HFF-Myc (cell line): ENCODE results near the gene CSF3R.
A peak's percentile ranks its signal among the peaks of the same experiment; 100 is the strongest.

Experiments
- DNase-seq: peaks from one replicate; pipeline ENCODE4 v3.0.0-alpha.2; 2011; ENCODE audit warnings: low read depth; ENCODE audit errors: extremely low read depth
- H3K4me3 ChIP-seq: replicated peaks from 2 replicates; pipeline ENCODE4 v1.5.1; 2011; ENCODE audit warnings: low read depth, mild to moderate bottlenecking, control low read depth, low read length
- TF ChIP-seq, protein P1 (sequence below): IDR thresholded peaks from 2 replicates; pipeline ENCODE4 v1.5.1; 2012; ENCODE audit warnings: mild to moderate bottlenecking, low read depth, low read length, control low read depth; ENCODE audit errors: missing control alignments

CSF3R gene

DNA sequence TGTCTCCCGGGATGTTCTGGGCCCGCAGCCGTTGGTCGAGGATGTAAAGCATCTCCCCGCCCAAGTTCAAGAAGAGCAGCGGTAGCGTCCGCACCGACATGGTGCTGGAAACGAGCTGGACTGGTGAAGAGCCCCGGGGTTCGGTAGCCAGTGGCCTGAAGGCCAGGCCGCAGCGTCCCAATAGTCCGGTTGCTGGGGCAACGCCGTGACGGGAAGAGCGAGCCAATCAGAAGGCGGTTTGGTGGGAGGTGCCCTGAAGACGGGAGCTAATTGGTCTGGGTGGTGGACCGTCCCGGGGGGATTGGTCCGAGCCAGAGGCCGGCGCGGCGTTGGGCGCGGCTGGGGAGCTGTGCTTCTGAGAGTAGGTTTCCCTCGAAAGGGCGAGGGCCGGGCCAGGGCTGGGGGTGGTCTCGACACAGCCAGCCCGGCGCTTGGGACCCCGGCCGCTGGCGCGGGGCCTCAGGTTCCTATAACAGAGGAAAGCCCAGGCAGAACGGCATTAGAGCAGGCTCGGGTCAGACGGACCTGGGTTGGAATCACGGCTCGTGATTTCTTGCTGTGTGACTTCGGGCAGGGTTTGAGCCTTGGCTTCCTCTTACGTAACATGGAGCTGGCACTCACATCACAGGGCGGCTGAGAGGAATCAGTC, 32.3 kb downstream of the CSF3R start, which contains the start of gene OSCP1:
TSS of gene OSCP1 (minus strand) at position 182 of the 649 bp plus-strand sequence. CDS start at position 100, 82 bp downstream.
- DNase-seq: peak; percentile 89

DNA sequence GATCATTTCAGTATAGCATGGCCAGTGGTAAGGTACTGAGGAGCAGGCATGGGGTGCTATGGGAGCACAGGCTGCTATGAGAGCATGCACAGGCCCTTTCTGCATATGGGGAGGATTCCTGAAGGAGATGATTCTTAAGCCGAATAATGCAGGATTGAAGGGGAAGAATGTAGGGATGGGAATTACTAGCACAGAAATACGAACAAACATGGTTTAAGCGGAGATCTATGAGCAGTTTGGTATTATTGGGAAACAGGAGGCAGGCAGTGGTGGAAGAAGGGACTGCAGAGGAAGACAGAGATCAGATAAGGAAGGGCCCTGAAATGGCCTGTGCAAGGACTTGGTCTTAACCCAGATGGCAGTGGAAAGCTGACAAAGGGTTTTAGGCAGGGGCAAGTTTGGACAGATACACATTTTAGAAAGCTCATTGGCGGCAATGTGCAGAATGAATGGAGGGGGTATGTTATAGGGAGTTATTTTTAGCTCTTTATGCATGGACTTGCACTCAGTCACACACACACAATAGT, 34.1 kb downstream of the CSF3R start:
- DNase-seq: no peak
- TF ChIP-seq, protein P1, sequence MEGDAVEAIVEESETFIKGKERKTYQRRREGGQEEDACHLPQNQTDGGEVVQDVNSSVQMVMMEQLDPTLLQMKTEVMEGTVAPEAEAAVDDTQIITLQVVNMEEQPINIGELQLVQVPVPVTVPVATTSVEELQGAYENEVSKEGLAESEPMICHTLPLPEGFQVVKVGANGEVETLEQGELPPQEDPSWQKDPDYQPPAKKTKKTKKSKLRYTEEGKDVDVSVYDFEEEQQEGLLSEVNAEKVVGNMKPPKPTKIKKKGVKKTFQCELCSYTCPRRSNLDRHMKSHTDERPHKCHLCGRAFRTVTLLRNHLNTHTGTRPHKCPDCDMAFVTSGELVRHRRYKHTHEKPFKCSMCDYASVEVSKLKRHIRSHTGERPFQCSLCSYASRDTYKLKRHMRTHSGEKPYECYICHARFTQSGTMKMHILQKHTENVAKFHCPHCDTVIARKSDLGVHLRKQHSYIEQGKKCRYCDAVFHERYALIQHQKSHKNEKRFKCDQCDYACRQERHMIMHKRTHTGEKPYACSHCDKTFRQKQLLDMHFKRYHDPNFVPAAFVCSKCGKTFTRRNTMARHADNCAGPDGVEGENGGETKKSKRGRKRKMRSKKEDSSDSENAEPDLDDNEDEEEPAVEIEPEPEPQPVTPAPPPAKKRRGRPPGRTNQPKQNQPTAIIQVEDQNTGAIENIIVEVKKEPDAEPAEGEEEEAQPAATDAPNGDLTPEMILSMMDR: no peak
- H3K4me3 ChIP-seq: no peak overlapping the region

More for the DNA sequence above, 32.3 kb downstream of the CSF3R start, which contains the start of gene OSCP1:
- H3K4me3 ChIP-seq: peak within 1 kb of the TSS; percentile 49
- TF ChIP-seq, protein P1: no peak

DNA sequence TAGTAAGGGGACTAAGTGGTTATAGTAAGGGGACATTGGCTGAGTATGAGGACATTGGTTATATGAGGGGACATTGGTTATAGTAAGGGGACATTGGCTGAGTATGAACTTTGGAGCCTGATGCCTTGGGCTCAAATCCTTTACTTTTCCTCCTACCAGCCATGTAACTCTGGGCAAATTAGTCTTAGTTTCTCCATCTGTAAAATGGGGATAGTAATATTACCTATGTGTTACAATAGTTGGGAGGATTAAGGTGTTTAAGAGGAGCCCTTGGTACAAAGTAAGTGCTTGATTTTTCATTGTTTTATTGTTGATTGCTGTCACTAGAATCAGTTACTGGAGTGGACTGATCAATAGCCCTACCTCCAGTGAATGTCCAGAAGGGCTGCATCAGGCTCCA, 35.3 kb downstream of the CSF3R start:
- H3K4me3 ChIP-seq: no peak overlapping the region
- DNase-seq: no peak
- TF ChIP-seq, protein P1: no peak

DNA sequence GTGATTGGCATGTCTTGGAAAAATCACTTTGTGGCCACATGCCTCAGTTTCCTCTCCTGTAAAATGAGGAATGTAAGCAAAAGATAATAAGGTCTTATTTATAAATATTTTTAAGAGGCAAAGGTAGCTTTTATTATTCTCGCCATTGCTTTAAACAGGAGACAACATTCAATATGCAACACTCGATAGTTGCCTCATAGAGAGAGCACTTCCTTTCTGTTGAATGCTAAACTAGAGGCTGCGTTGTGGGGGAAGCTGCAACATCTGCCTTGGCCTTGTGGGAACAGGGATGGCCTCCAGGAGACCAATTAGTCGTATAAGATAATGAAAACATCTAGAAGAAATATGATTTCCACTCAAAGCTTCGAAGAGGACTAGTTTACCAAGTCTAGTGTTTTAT, 36.0 kb downstream of the CSF3R start:
- no peak for DNase-seq
- TF ChIP-seq, protein P1: no peak
- H3K4me3 ChIP-seq: no peak overlapping the region

DNA sequence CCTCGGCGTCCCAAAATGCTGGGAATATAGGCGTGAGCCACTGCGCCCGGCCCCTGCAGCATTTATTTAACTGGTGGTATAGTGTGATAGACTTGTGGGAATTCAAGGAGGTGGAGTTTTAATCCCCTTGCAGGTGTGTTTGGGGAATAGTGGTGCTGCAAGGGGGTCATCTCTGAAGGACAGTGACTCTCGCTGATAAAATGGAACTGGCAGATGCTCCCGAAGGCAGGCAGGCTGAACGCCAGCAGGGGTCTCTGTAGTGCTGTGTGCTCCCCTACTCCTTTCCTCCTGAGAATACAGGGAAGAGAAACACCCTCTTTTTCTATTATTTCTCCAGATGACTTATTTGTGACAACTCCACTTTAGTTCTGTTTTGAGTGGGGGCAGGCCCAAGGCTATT, 36.4 kb downstream of the CSF3R start:
- TF ChIP-seq, protein P1: peak; percentile 49
- DNase-seq: no peak
- no peak overlapping the region for H3K4me3 ChIP-seq

DNA sequence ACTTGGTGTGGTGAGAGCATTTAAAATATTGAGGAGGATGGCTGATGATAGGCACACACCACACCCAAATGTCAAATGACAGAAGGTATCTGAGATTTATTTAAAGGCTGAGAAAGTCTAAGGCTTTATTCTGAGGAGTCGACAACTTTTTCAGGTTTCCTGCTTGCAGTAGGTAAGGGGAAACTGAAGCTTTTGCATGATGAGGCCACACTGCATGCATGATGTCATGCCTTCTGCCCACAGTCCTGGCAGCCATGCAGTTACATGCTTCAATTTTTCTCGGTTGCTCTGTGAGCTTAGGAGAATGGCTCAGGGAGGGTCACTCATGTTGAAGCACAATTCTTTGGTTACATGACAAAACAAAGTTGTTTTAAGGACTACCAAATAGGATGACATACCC, 39.4 kb downstream of the CSF3R start:
- no peak for DNase-seq
- no peak overlapping the region for H3K4me3 ChIP-seq
- TF ChIP-seq, protein P1: no peak
